ENCODE measurements around the gene OFD1.

OFD1 gene

GRCh38 chrX:13691841-13692371 lies 42.6 kb upstream of the OFD1 start:
- H3K4me3 ChIP-seq (ENCODE audit: low read depth, low read length), result no peak overlapping the region
- CTCF ChIA-PET, result interaction anchor here (0.6 to 1.5 kb wide), 4 partner anchors 20 to 43 kb away, joined by 3 to 5 read pairs (median 4); partner anchors contain the start of gene OFD1
- POLR2A ChIA-PET, result interaction anchor here (0.6 to 6.8 kb wide), 6 partner anchors 23 to 338 kb away, joined by 3 to 46 read pairs (median 4); partner anchors contain the start of genes GEMIN8, OFD1 and TRAPPC2
- no peaks in the 10 kb centered on the region for H3K36me3 ChIP-seq (ENCODE audit: control insufficient read depth in 2 of 2, insufficient read depth in 1 of 2, low read length in 2 of 2)
- H3K27ac ChIP-seq (ENCODE audit: extremely low read depth, low read depth, low read length), result peak overlapping the region; percentile 29; the same call in 1 of the 2 replicates
- peaks cover 47% of the 10 kb centered on the region for H3K4me1 ChIP-seq (ENCODE audit: control insufficient read depth, insufficient read depth, low read length)
- H3K9me3 ChIP-seq (ENCODE audit: control insufficient read depth, insufficient read depth, low read depth, low read length), result no peaks in the 10 kb centered on the region
- TF ChIP-seq SP2 (tag by site-specific recombination; IDR thresholded peaks at IDR 0.05), result peak; percentile 59
- no peak for TF ChIP-seq RBAK (tag by site-specific recombination; IDR thresholded peaks at IDR 0.05)
- TF ChIP-seq MEIS1 (CRISPR knock-in tag; IDR thresholded peaks at IDR 0.05; ENCODE audit: borderline replicate concordance), result no peak
- TF ChIP-seq ZNF629 (tag by site-specific recombination; IDR thresholded peaks at IDR 0.05), result peak; percentile 88
- no peak for TF ChIP-seq ZNF423 (tag by site-specific recombination; IDR thresholded peaks at IDR 0.05)
- TF ChIP-seq ZNF664 (tag by site-specific recombination; IDR thresholded peaks at IDR 0.05), result peak; percentile 62; the same call in 1 of the 2 replicates
- no peak for TF ChIP-seq AEBP2 (tag by site-specific recombination; IDR thresholded peaks at IDR 0.05; ENCODE audit: borderline replicate concordance)
- no peak for TF ChIP-seq OVOL3 (tag by site-specific recombination; IDR thresholded peaks at IDR 0.05)
- no peak for TF ChIP-seq ZNF311 (tag by site-specific recombination; IDR thresholded peaks at IDR 0.05; ENCODE audit: borderline replicate concordance)
- TF ChIP-seq ZNF394 (tag by site-specific recombination; IDR thresholded peaks at IDR 0.05; ENCODE audit: borderline replicate concordance), result peak; percentile 96
- TF ChIP-seq ZNF18 (tag by site-specific recombination; IDR thresholded peaks at IDR 0.05), result peak; percentile 85
- TF ChIP-seq ZNF692 (tag by site-specific recombination; IDR thresholded peaks at IDR 0.05), result peak; percentile 76
- peak; percentile 57 for TF ChIP-seq GLIS1 (tag by site-specific recombination; IDR thresholded peaks at IDR 0.05)
- no peak for TF ChIP-seq ZNF596 (tag by site-specific recombination; IDR thresholded peaks at IDR 0.05)
- TF ChIP-seq ZNF660 (tag by site-specific recombination; IDR thresholded peaks at IDR 0.05), result no peak
- peak; percentile 63; the same call in 1 of the 2 replicates for TF ChIP-seq ZBTB6 (tag by site-specific recombination; IDR thresholded peaks at IDR 0.05)
- TF ChIP-seq ZNF121 (tag by site-specific recombination; IDR thresholded peaks at IDR 0.05), result peak; percentile 100
- TF ChIP-seq ZNF654 (tag by site-specific recombination; IDR thresholded peaks at IDR 0.05; ENCODE audit: low read depth), result no peak
- 0 out of 2 replicates have a peak, but pooled peaks have one; percentile 46 for TF ChIP-seq ZNF324 (tag by site-specific recombination; IDR thresholded peaks at IDR 0.05)
- no peak for TF ChIP-seq ZNF248 (tag by site-specific recombination; IDR thresholded peaks at IDR 0.05)
- peak; percentile 100 for TF ChIP-seq ZNF362 (tag by site-specific recombination; IDR thresholded peaks at IDR 0.05)
- no peak for TF ChIP-seq ZSCAN18 (tag by site-specific recombination; IDR thresholded peaks at IDR 0.05)
- TF ChIP-seq INSM2 (tag by site-specific recombination; IDR thresholded peaks at IDR 0.05), result peak; percentile 79
- peak; percentile 54; the same call in 1 of the 2 replicates for TF ChIP-seq ZBTB17 (tag by site-specific recombination; IDR thresholded peaks at IDR 0.05)
- 0 out of 2 replicates have a peak, but pooled peaks have one; percentile 30 for TF ChIP-seq GLIS2 (tag by site-specific recombination; IDR thresholded peaks at IDR 0.05)
